RWPE2 (cell line): ENCODE measurements around the gene CCT2.

Experiments used
- ATAC-seq: fragments of 200-7000 bp; cut with Tn5 transposase; 3 replicates; pipeline ENCODE4 v1.9.1; 2021; ENCODE audit warnings: low read depth
- DNase-seq: peaks from one replicate; pipeline ENCODE4 v3.0.0-alpha.2; 2020; ENCODE audit warnings: low spot score
- H3K27ac ChIP-seq: fragments of 450-650 bp; 2 replicates; pipeline ENCODE4 v1.5.1; 2017; ENCODE audit warnings: mild to moderate bottlenecking; ENCODE audit not compliant: poor library complexity, severe bottlenecking
- H3K27me3 ChIP-seq: fragments of 250-450 bp; sonication (Bioruptor Pico); 2 replicates; pipeline ENCODE4 v1.5.1; 2021; ENCODE audit warnings: mild to moderate bottlenecking, moderate library complexity; ENCODE audit not compliant: insufficient read depth, poor library complexity, severe bottlenecking
- H3K36me3 ChIP-seq: fragments of 250-450 bp; sonication (Bioruptor Pico); 2 replicates; pipeline ENCODE4 v1.5.1; 2020; ENCODE audit warnings: low read depth, mild to moderate bottlenecking, moderate library complexity
- H3K4me1 ChIP-seq: fragments of 250-450 bp; sonication (Bioruptor Pico); 2 replicates; pipeline ENCODE4 v1.5.1; 2021; ENCODE audit warnings: mild to moderate bottlenecking, moderate library complexity; ENCODE audit not compliant: insufficient read depth, poor library complexity, severe bottlenecking
- H3K4me3 ChIP-seq: fragments of 250-450 bp; sonication (Bioruptor Pico); 2 replicates; pipeline ENCODE4 v1.5.1; 2021; ENCODE audit warnings: mild to moderate bottlenecking, moderate library complexity; ENCODE audit not compliant: severe bottlenecking
- H3K9me3 ChIP-seq: fragments of 250-450 bp; sonication (Bioruptor Pico); 2 replicates; pipeline ENCODE4 v1.5.1; 2021; ENCODE audit warnings: mild to moderate bottlenecking, moderate library complexity; ENCODE audit not compliant: severe bottlenecking
- TF ChIP-seq, protein P1 (sequence below): fragments of 450-650 bp; IDR thresholded peaks from one replicate; pipeline ENCODE4 v1.5.1; 2017; ENCODE audit warnings: mild to moderate bottlenecking, moderate library complexity; ENCODE audit not compliant: poor library complexity, severe bottlenecking

CCT2 gene

DNA sequence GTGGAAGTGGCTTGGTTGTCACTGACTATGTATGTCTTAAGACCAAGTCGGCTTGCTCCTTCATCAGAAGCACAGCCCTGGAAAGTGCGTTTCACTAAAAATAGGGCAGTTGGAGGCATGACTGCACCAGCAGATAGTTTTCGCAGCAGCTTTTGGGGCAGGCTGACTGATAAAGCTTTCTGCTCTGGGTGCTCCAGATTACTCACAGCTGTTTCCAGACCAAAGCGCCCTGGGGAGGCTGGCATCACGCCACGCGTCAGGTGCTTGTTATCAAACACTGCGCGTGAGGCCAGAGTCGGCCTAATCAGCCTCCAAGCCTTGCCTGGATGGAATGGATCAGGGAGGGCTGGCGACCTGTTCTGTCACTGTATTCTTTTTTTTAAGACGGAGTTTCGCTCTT is 38.7 kb downstream of the CCT2 start:
- H3K9me3 ChIP-seq: no peaks in the 10 kb centered on the region
- H3K27ac ChIP-seq: no peak overlapping the region
- TF ChIP-seq, protein P1, sequence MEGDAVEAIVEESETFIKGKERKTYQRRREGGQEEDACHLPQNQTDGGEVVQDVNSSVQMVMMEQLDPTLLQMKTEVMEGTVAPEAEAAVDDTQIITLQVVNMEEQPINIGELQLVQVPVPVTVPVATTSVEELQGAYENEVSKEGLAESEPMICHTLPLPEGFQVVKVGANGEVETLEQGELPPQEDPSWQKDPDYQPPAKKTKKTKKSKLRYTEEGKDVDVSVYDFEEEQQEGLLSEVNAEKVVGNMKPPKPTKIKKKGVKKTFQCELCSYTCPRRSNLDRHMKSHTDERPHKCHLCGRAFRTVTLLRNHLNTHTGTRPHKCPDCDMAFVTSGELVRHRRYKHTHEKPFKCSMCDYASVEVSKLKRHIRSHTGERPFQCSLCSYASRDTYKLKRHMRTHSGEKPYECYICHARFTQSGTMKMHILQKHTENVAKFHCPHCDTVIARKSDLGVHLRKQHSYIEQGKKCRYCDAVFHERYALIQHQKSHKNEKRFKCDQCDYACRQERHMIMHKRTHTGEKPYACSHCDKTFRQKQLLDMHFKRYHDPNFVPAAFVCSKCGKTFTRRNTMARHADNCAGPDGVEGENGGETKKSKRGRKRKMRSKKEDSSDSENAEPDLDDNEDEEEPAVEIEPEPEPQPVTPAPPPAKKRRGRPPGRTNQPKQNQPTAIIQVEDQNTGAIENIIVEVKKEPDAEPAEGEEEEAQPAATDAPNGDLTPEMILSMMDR: no peak
- H3K36me3 ChIP-seq: no peaks in the 10 kb centered on the region
- no peak overlapping the region for H3K4me3 ChIP-seq
- no peaks in the 10 kb centered on the region for H3K4me1 ChIP-seq
- ATAC-seq: no peak
- H3K27me3 ChIP-seq: no peaks in the 10 kb centered on the region
- DNase-seq: no peak

DNA sequence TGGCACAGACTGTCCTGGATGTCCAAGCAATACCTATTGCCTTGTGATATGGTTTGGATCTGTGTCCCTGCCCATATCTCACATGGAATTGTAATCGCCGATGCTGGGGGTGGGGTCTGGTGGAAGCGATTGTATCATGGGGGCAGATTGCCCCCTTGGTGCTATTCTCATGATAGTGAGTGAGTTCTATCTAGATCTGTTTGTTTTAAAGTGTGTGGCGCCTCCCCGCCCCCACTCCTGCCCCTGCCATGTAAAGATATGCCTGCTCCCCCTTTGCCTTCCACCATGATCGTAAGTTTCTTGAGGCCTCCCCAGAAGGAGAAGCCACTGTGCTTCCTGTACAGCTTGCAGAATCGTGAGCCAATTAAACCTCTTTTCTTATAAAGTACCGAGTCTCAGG is 42.2 kb downstream of the CCT2 start:
- Histone ChIP-seq H3K9me3 (no peaks in the 10 kb centered on the region), H3K27me3 (no peaks in the 10 kb centered on the region), H3K4me1 (no peaks in the 10 kb centered on the region), H3K27ac (no peak overlapping the region), H3K36me3 (no peaks in the 10 kb centered on the region), H3K4me3 (no peak overlapping the region)
- TF ChIP-seq, protein P1: no peak
- no peak for DNase-seq
- no peak for ATAC-seq

DNA sequence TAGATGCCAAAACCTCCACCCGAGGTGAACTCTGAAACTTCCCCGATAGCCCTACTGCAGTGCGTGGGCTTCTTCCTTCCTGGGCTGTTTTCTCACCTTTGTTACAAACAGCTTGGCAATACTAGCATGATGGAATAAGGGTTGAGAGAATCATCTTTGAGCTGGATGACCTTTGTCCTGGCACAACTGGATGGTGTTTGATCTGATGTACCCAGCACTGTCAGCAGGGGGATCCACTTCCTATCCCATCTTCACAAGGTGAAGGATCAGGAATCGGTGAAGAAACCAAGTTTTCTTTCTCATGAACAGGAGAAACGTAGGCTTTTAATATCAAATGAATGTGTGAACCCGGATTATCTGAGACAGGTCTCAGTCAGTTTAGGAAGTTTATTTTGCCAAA is 44.9 kb downstream of the CCT2 start:
- H3K27ac ChIP-seq: no peak overlapping the region
- H3K4me1 ChIP-seq: no peaks in the 10 kb centered on the region
- no peak for DNase-seq
- ATAC-seq: no peak
- H3K36me3 ChIP-seq: no peaks in the 10 kb centered on the region
- H3K27me3 ChIP-seq: no peaks in the 10 kb centered on the region
- H3K4me3 ChIP-seq: no peak overlapping the region
- TF ChIP-seq, protein P1: peak; percentile 43
- H3K9me3 ChIP-seq: no peaks in the 10 kb centered on the region

DNA sequence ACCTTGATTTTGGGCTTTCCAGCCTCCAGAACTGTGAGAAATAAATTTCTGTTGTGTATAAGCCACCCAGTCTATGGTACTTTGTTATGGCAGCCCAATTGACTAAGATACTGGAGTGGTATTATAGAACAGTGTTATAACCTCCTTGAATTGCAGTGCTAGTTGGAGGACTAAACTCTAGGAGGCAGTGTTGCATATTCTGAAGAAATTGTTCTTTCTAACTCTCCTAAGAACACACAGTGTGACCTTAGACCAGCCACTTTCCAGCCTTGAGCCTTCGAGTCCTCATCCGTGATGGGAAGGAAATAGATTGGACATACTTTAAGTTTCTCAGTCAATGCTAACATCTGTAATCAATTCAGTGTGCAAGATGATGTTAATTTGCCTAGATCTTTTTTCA is 47.8 kb downstream of the CCT2 start:
- H3K4me3 ChIP-seq: no peak overlapping the region
- no peaks in the 10 kb centered on the region for H3K4me1 ChIP-seq
- TF ChIP-seq, protein P1: no peak
- H3K27ac ChIP-seq: no peak overlapping the region
- ATAC-seq (no peak), DNase-seq (no peak)
- no peaks in the 10 kb centered on the region for H3K36me3 ChIP-seq
- no peaks in the 10 kb centered on the region for H3K27me3 ChIP-seq
- no peaks in the 10 kb centered on the region for H3K9me3 ChIP-seq

DNA sequence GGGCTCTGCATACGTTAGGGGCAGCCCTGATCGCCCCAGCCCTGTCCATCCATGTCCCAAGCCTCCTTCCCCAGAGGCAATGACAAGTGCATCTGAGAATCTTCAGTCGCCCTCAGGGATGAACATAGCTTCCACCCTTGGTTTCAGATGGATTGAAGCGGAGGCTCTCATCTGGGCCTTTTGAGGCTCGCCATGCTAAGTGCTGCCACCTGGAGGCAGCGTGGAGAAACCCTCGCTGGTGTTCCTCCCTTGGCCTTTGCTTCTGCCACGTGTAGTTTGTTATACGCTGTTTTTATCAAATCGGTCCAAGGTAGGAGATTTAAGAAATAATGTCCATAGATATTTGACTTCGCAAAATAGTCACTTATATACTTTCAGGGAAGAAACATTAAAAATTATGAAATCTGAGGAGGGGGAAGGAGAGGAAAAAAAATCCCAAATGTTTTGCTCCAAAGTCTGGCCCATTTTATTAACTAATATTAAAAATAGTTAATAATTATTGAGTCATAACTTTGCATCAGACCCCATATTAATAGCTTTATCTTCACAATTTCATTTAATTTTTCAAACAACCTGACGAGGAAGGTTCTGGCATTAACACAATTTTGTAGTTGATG is 54.2 kb downstream of the CCT2 start:
- no peak for DNase-seq
- TF ChIP-seq, protein P1: peak; percentile 93
- peak; percentile 65; the same call in 1 of the 3 replicates for ATAC-seq

More for the DNA sequence above, 54.2 kb downstream of the CCT2 start:
- Histone ChIP-seq H3K27ac (no peak overlapping the region), H3K27me3 (no peaks in the 10 kb centered on the region), H3K4me1 (no peaks in the 10 kb centered on the region), H3K36me3 (no peaks in the 10 kb centered on the region), H3K9me3 (no peaks in the 10 kb centered on the region), H3K4me3 (no peak overlapping the region)
